ENCODE results near the gene ABCA7. TPM values are rescaled to one million over a fixed set of nuclear protein-coding genes. Genes with fewer than 3 reads are reported as not detected.

ABCA7 gene, protein sequence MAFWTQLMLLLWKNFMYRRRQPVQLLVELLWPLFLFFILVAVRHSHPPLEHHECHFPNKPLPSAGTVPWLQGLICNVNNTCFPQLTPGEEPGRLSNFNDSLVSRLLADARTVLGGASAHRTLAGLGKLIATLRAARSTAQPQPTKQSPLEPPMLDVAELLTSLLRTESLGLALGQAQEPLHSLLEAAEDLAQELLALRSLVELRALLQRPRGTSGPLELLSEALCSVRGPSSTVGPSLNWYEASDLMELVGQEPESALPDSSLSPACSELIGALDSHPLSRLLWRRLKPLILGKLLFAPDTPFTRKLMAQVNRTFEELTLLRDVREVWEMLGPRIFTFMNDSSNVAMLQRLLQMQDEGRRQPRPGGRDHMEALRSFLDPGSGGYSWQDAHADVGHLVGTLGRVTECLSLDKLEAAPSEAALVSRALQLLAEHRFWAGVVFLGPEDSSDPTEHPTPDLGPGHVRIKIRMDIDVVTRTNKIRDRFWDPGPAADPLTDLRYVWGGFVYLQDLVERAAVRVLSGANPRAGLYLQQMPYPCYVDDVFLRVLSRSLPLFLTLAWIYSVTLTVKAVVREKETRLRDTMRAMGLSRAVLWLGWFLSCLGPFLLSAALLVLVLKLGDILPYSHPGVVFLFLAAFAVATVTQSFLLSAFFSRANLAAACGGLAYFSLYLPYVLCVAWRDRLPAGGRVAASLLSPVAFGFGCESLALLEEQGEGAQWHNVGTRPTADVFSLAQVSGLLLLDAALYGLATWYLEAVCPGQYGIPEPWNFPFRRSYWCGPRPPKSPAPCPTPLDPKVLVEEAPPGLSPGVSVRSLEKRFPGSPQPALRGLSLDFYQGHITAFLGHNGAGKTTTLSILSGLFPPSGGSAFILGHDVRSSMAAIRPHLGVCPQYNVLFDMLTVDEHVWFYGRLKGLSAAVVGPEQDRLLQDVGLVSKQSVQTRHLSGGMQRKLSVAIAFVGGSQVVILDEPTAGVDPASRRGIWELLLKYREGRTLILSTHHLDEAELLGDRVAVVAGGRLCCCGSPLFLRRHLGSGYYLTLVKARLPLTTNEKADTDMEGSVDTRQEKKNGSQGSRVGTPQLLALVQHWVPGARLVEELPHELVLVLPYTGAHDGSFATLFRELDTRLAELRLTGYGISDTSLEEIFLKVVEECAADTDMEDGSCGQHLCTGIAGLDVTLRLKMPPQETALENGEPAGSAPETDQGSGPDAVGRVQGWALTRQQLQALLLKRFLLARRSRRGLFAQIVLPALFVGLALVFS (N-terminal part only)
- total RNA-seq: 10 to 100 TPM; 12.6 to 24.4 (median 18.7) TPM

DNA sequence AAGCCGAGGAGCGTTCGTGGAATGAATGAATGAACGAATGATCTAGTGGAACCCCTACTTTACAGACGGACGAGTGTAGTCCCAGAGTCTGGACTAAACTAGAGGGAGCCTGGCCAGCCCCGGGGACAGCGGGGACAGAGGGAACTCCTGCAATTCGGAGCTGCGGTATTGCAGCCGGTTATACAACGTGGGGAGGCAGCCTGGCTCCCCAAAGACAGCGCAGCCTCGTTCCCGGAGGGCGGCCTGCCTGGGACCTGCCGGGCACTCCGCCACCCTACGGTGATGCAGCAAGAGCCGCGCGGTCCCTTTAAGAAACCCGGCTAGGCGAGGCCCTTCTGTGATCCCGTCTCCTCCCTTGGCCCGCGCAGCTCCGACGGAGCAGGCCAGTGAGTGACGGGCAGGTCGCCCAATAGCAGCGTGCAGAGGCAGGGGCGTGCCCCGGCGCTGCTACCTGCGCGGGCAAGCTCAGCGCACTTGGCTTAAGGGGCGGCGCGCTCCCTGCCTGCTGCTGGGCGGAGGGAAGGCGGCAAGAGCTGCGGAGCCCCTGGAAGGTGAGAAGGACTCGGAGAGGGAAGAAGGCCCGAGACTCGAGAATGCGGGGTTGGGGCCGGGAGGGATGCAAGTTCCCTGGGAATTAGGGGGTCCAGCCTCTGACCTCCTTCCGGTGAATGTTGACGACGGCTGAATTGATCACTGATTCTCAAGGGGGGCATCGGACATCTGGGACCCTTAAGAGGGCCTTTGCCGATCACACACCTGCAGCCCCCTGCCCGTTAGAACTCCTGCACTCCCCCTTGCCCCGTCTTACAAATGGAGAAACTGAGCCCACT lies at the start of gene ABCA7:
Gene ABCA7, plus strand, starts transcription at position 462 of the 830 bp plus-strand sequence. CDS start 1,255 bp downstream, outside the sequence.
- peak within 1 kb of the TSS; percentile 37 to 74 (median 59) for H3K4me3 ChIP-seq
- TF ChIP-seq, protein P1, sequence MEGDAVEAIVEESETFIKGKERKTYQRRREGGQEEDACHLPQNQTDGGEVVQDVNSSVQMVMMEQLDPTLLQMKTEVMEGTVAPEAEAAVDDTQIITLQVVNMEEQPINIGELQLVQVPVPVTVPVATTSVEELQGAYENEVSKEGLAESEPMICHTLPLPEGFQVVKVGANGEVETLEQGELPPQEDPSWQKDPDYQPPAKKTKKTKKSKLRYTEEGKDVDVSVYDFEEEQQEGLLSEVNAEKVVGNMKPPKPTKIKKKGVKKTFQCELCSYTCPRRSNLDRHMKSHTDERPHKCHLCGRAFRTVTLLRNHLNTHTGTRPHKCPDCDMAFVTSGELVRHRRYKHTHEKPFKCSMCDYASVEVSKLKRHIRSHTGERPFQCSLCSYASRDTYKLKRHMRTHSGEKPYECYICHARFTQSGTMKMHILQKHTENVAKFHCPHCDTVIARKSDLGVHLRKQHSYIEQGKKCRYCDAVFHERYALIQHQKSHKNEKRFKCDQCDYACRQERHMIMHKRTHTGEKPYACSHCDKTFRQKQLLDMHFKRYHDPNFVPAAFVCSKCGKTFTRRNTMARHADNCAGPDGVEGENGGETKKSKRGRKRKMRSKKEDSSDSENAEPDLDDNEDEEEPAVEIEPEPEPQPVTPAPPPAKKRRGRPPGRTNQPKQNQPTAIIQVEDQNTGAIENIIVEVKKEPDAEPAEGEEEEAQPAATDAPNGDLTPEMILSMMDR (IDR thresholded peaks at IDR 0.05): peak in 2 of 6 experiments; percentile 4 to 30
- peak in 2 of 4 donors; percentile 81 to 91 for TF ChIP-seq POLR2A (IDR thresholded peaks at IDR 0.05)
- H3K27ac ChIP-seq: peak within 1 kb of the TSS; percentile 81 to 83 (median 82)
- H3K4me1 ChIP-seq: peaks cover 33 to 64% (median 39%) of the 10 kb centered on the region in 3 donors
- 0 to 6% methylated on average over 6 to 8 of the region's 56 CpGs for WGBS, 2 donors
- H3K36me3 ChIP-seq: peaks cover 13 to 37% (median 17%) of the 10 kb centered on the region in 3 donors
- peak; percentile 84 for DNase-seq
- intact Hi-C loops (cut with DNase I): no loop called here
- H3K9me3 ChIP-seq: no peaks in the 10 kb centered on the region
- peaks cover 0 to 14% (median 0%) of the 10 kb centered on the region in 4 donors for H3K27me3 ChIP-seq

DNA sequence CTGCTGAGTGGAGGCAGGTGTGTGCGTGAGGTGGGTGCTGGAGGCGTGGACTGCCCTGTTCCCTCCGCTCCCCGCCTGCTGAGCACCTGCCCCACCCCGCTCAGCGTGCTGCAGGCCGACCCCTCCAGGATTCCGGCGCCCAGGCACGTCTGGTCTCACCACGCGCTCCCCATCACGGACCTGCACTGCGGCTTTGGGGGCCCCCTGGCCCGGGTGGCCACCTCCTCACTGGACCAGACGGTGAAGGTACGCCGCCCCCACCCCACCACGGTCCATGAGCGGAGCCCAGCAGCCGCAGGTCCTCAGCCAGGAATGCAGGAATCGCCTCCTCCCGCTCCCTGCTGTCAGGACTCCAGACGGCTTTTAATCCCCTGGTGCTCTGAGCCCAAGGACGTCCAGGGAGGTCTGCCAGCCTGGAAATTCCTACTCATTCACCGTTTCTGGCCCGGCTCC lies 49.8 kb upstream of the ABCA7 start:
- DNase-seq: no peak
- no peaks in the 10 kb centered on the region for H3K9me3 ChIP-seq
- intact Hi-C loops (cut with DNase I): no loop called here

DNA sequence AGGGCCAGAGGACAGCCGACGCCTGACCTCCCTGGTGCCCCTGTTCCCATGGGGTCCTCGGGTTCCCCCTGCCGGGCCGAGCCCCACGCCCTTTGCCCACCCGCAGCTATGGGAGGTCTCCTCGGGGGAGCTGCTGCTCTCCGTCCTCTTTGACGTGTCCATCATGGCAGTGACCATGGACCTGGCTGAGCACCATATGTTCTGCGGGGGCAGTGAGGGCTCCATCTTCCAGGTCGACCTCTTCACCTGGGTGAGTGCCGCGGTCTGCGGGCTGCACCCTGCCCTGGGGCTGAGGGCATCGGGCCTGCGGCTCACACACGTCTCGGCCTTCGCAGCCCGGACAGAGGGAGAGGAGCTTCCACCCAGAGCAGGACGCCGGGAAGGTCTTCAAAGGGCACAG lies 49.2 kb upstream of the ABCA7 start:
- TF ChIP-seq, protein P1 (IDR thresholded peaks at IDR 0.05): no peak
- no peak for TF ChIP-seq POLR2A (IDR thresholded peaks at IDR 0.05)
- DNase-seq: no peak
- peaks cover 6 to 83% (median 16%) of the 10 kb centered on the region in 3 donors for H3K36me3 ChIP-seq
- intact Hi-C loops (cut with DNase I): no loop called here
- H3K27ac ChIP-seq: no peak overlapping the region
- WGBS, 2 donors: 100% methylated on average over 3 of the region's 23 CpGs; no CpG with 5 or more reads in 1 of the 2 donors
- H3K27me3 ChIP-seq: peaks cover 0 to 21% (median 0%) of the 10 kb centered on the region in 4 donors
- H3K4me1 ChIP-seq: peaks cover 2 to 11% (median 3%) of the 10 kb centered on the region in 3 donors
- H3K4me3 ChIP-seq: no peak overlapping the region
- H3K9me3 ChIP-seq: no peaks in the 10 kb centered on the region

More for the DNA sequence above, 49.8 kb upstream of the ABCA7 start:
- TF ChIP-seq POLR2A (IDR thresholded peaks at IDR 0.05): no peak
- TF ChIP-seq, protein P1 (IDR thresholded peaks at IDR 0.05): no peak
- Histone ChIP-seq H3K4me3 (no peak overlapping the region), H3K36me3 (peaks cover 6 to 87% (median 16%) of the 10 kb centered on the region in 3 donors), H3K27me3 (peaks cover 0 to 15% (median 0%) of the 10 kb centered on the region in 4 donors), H3K4me1 (peaks cover 0 to 11% (median 5%) of the 10 kb centered on the region in 3 donors), H3K27ac (no peak overlapping the region)
- WGBS, 2 donors: 35% methylated on average over 14 of the region's 27 CpGs; no CpG with 5 or more reads in 1 of the 2 donors

DNA sequence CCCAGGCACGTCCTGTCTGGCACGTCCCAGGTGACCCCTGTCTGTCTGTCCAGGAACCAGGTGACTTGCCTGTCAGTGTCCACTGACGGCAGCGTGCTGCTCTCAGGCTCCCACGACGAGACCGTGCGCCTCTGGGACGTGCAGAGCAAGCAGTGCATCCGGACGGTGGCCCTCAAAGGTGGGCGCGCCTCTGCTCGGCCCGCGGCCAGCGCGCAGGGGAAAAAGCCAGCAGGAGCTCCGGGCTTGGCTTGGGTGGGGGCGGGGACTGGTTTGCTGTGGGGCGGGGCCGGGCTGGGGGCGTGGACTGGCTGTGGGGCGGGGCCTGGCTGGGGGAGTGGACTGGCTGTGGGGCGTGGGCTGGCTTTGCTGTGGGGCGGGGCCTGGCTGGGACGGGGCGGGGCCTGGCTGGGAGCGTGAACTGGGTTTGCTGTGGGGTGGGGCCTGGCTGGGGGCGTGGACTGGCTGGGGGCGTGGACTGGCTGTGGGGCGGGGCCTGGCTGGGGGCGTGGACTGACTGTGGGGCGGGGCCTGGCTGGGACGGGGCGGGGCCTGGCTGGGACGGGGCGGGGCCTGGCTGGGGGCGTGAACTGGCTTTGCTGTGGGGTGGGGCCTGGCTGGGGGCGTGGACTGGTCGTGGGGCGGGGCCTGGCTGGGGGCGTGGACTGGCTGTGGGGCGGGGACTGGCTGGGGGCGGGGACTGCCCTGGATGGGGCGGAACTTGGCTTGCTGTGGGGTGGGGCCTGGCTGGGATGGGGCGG lies 48.6 kb upstream of the ABCA7 start:
- intact Hi-C loops (cut with DNase I): no loop called here
- H3K4me3 ChIP-seq: no peak overlapping the region
- TF ChIP-seq, protein P1 (IDR thresholded peaks at IDR 0.05): no peak
- no peak for TF ChIP-seq POLR2A (IDR thresholded peaks at IDR 0.05)
- no peaks in the 10 kb centered on the region for H3K9me3 ChIP-seq
- peak overlapping the region in 1 of 4 donors; percentile 25 for H3K27ac ChIP-seq
- H3K27me3 ChIP-seq: peaks cover 0 to 27% (median 2%) of the 10 kb centered on the region in 4 donors
- no CpG with 5 or more reads among the region's 47 CpGs for WGBS, 2 donors
- peaks cover 6 to 77% (median 14%) of the 10 kb centered on the region in 3 donors for H3K36me3 ChIP-seq
- H3K4me1 ChIP-seq: peaks cover 8 to 16% (median 9%) of the 10 kb centered on the region in 3 donors
- no peak for DNase-seq
